Caco-2 (cell line): ENCODE results near the gene RHOH. TPM values are rescaled to one million over a fixed set of nuclear protein-coding genes. Genes with fewer than 3 reads are reported as not detected.

Source experiments
- BruUV-seq: library from RNA; stranded (reverse); fragments of 400-500 nt; replicated peaks from 2 replicates; lab custom pipeline; 2021; lab: Mats Ljungman, UMichigan
- CTCF ChIA-PET: fragments of 300-600 bp; sonication (Branson Sonifier 250); formaldehyde crosslinking; loops from one replicate; lab custom pipeline; 2022; ENCODE audit warnings: antibody characterized with exemption; lab: Charles Lee
- POLR2A ChIA-PET: fragments of 300-600 bp; sonication (Branson Sonifier 250); formaldehyde crosslinking; loops from one replicate; lab custom pipeline; 2022; ENCODE audit warnings: antibody characterized with exemption; lab: Charles Lee
- DNase-seq, 2 experiments: peaks; one replicate each; pipeline versions ENCODE4 v3.0.0 to v3.0.0-alpha.2; 2020 to 2022
- H3K27me3 ChIP-seq: replicated peaks from 2 replicates; pipeline ENCODE4 v1.6.0; 2011; ENCODE audit warnings: low read length; ENCODE audit not compliant: control insufficient read depth, insufficient read depth
- H3K36me3 ChIP-seq: 2 replicates; pipeline ENCODE4 v1.5.1; 2011; ENCODE audit warnings: low read length; ENCODE audit not compliant: control insufficient read depth, insufficient read depth
- H3K4me1 ChIP-seq: fragments of 250-450 bp; sonication (Bioruptor Pico); 2 replicates; pipeline ENCODE4 v1.5.1; 2020; ENCODE audit warnings: mild to moderate bottlenecking
- H3K4me3 ChIP-seq: 2 replicates; pipeline ENCODE4 v1.5.1; 2011; ENCODE audit warnings: low read depth, mild to moderate bottlenecking, control low read depth, low read length
- H3K9me3 ChIP-seq: fragments of 250-450 bp; sonication (Bioruptor Pico); 2 replicates; pipeline ENCODE4 v1.5.1; 2020; ENCODE audit warnings: mild to moderate bottlenecking, moderate library complexity
- H3K27ac Mint-ChIP-seq: one replicate; pipeline ENCODE4 v1.8.0; 2022; ENCODE audit warnings: mixed read lengths; ENCODE audit not compliant: unreplicated experiment
- H3K27me3 Mint-ChIP-seq: one replicate; pipeline ENCODE4 v1.8.0; 2022; ENCODE audit warnings: mixed read lengths; ENCODE audit not compliant: insufficient read depth, unreplicated experiment
- H3K36me3 Mint-ChIP-seq: one replicate; pipeline ENCODE4 v1.8.0; 2022; ENCODE audit warnings: mild to moderate bottlenecking, mixed read lengths; ENCODE audit not compliant: insufficient read depth, unreplicated experiment
- H3K4me1 Mint-ChIP-seq: one replicate; pipeline ENCODE4 v1.8.0; 2022; ENCODE audit warnings: low read depth, mixed read lengths; ENCODE audit not compliant: unreplicated experiment
- H3K4me3 Mint-ChIP-seq: one replicate; pipeline ENCODE4 v1.8.0; 2022; ENCODE audit warnings: mild to moderate bottlenecking, moderate library complexity, mixed read lengths; ENCODE audit not compliant: unreplicated experiment
- H3K9me3 Mint-ChIP-seq: one replicate; pipeline ENCODE4 v1.8.0; 2022; ENCODE audit warnings: mixed read lengths; ENCODE audit not compliant: unreplicated experiment
- CTCF ChIP-seq, 2 experiments: fragments of 200-600 bp in 1 of 2; IDR thresholded peaks; 1 replicate in 1 of 2; 2 replicates in 1 of 2; pipeline versions ENCODE4 v1.5.1 to v1.8.0; 2011 to 2022; ENCODE audit warnings: antibody characterized with exemption in 1 of 2, control low read depth in 1 of 2, inconsistent platforms in 1 of 2, low read depth in 1 of 2, low read length in 1 of 2, mild to moderate bottlenecking in 1 of 2, moderate library complexity in 1 of 2; ENCODE audit not compliant: insufficient read depth in 1 of 2, severe bottlenecking in 1 of 2, unreplicated experiment in 1 of 2
- intact Hi-C: fragments of 100-400 bp; cut with micrococcal nuclease; formaldehyde crosslinking; loops from one replicate; pipeline ENCODE4 v1.10.0; 2022; ENCODE audit not compliant: unreplicated experiment
- total RNA-seq: library from RNA; stranded (reverse); gene quantifications from 2 replicates; pipeline ENCODE4 v1.2.3, GENCODE V29; 2022

RHOH gene
- total RNA-seq, 1 experiment from 2014 or later: not detected

GRCh38 chr4:40270609-40271008 is 73.8 kb downstream of the RHOH start:
- H3K9me3 Mint-ChIP-seq: peaks cover 9% of the 10 kb centered on the region
- H3K4me3 Mint-ChIP-seq: no peak overlapping the region
- H3K9me3 ChIP-seq: 0 out of 2 replicates have a peak, but pooled peaks cover 5% of the 10 kb centered on the region
- no peaks in the 10 kb centered on the region for H3K27me3 ChIP-seq
- peaks cover 7% of the 10 kb centered on the region; the same call in 1 of the 2 replicates for H3K4me1 ChIP-seq
- no peaks in the 10 kb centered on the region for H3K36me3 Mint-ChIP-seq
- no peak overlapping the region for H3K4me3 ChIP-seq
- no peaks in the 10 kb centered on the region for H3K27me3 Mint-ChIP-seq
- CTCF ChIA-PET: no interaction called here
- intact Hi-C loops: no loop called here
- no peaks in the 10 kb centered on the region for H3K36me3 ChIP-seq
- no peak for DNase-seq
- BruUV-seq: no TSS peak
- TF ChIP-seq CTCF (IDR thresholded peaks at IDR 0.05; ENCODE audit: insufficient read depth in 1 of 2, low read depth in 1 of 2, low read length in 1 of 2, severe bottlenecking in 1 of 2, unreplicated experiment in 1 of 2): no peak
- H3K27ac Mint-ChIP-seq: no peak overlapping the region
- no peaks in the 10 kb centered on the region for H3K4me1 Mint-ChIP-seq
- POLR2A ChIA-PET: no interaction called here

DNA sequence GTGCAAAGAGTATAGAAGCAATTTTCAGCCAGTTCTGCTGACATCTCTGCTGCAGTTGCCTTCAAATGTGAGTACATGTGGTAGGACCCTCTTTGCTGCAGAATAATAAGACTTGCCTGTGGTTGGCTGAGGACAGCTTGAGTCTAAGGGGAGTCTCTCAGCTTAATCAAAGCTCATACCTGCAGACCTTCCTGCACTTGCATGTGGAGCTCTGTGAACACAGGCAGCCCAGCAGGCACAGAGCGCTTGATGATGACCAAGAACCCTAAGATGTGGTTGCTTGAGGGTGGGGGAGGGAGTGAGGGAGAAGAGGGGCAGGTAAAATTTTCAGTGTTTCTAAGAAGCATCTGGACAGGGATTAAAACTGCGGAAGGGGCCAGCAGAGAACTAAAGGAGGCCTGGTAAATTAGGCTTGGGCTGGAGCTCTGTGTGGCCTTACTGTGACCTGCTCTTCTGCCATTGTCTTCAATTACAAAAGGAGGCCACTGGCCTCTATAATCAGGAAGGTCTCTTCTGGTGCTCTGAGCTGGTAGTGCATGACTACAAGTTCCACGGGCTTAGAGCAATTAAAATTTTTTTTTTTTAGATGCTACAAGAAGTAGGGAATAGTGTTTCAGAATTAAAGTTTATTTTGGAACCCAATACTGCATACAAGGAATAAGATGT is 78.4 kb downstream of the RHOH start:
- Mint-ChIP-seq H3K36me3 (no peaks in the 10 kb centered on the region), H3K27me3 (no peaks in the 10 kb centered on the region), H3K27ac (no peak overlapping the region), H3K9me3 (no peaks in the 10 kb centered on the region), H3K4me1 (no peaks in the 10 kb centered on the region), H3K4me3 (no peak overlapping the region)
- POLR2A ChIA-PET: no interaction called here
- no peaks in the 10 kb centered on the region for H3K36me3 ChIP-seq
- CTCF ChIA-PET: no interaction called here
- H3K4me1 ChIP-seq: no peaks in the 10 kb centered on the region
- no peaks in the 10 kb centered on the region for H3K27me3 ChIP-seq
- DNase-seq: no peak
- no peak overlapping the region for H3K4me3 ChIP-seq
- no peaks in the 10 kb centered on the region for H3K9me3 ChIP-seq
- no TSS peak for BruUV-seq
- intact Hi-C loops: no loop called here
- no peak for TF ChIP-seq CTCF (IDR thresholded peaks at IDR 0.05; ENCODE audit: insufficient read depth in 1 of 2, low read depth in 1 of 2, low read length in 1 of 2, severe bottlenecking in 1 of 2, unreplicated experiment in 1 of 2)

GRCh38 chr4:40276546-40276945 is 79.7 kb downstream of the RHOH start:
- Histone ChIP-seq H3K4me3 (no peak overlapping the region), H3K9me3 (no peaks in the 10 kb centered on the region), H3K4me1 (no peaks in the 10 kb centered on the region), H3K36me3 (no peaks in the 10 kb centered on the region), H3K27me3 (no peaks in the 10 kb centered on the region)
- H3K27me3 Mint-ChIP-seq: no peaks in the 10 kb centered on the region
- H3K27ac Mint-ChIP-seq: no peak overlapping the region
- H3K4me1 Mint-ChIP-seq: peaks cover 7% of the 10 kb centered on the region
- DNase-seq: no peak
- TF ChIP-seq CTCF (IDR thresholded peaks at IDR 0.05; ENCODE audit: insufficient read depth in 1 of 2, low read depth in 1 of 2, low read length in 1 of 2, severe bottlenecking in 1 of 2, unreplicated experiment in 1 of 2): no peak
- no peak overlapping the region for H3K4me3 Mint-ChIP-seq
- ChIA-PET POLR2A (no interaction called here), CTCF (no interaction called here)
- no TSS peak for BruUV-seq
- intact Hi-C loops: no loop called here
- no peaks in the 10 kb centered on the region for H3K9me3 Mint-ChIP-seq
- no peaks in the 10 kb centered on the region for H3K36me3 Mint-ChIP-seq
